HG03097 (cell line): ENCODE measurements around the gene CNOT2.
"Not testable (repeated sequence)": the region's sequence is repeated elsewhere in the genome, so short reads cannot be mapped to it uniquely, and the experiment has no call there.

ENCODE experiments used
- ATAC-seq: cut with Tn5 transposase; IDR thresholded peaks from one replicate; pipeline ENCODE4 v1.9.1; 2021; ENCODE audit not compliant: unreplicated experiment, low FRiP score

The CNOT2 gene

DNA sequence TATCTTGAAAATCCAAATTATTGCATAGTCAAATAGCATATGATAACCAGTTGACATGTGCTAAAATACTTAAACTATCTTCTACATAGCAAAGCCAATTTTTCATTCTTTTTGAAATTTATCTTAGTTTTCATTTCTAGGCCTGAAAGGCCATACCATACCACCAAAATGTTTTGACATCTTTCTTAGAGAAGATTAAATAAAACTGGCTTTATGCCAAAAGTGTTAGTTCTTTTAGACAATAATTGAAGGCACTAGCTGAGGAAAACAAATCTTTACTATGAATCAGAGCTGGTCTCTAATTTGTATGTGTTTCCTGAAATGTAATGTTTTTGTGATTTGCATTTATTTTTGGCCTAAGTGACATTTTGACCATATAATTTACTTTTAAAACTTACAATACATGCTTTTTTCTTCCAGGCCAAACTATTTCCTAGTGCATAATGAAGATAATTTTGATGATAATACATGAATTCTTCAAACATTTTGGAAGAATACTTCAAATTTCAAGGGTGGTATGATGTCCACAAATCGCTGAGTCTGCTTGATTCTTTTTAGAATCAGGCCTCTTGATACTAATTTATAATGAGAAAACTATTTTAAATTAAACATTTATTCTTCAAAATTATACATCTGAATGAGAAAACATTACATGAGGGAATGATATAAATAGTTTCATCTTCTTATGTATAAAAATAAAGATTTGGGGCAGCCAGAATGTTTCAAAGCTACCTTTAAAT lies 116.4 kb downstream of the CNOT2 start:
- no peak for ATAC-seq

GRCh38 chr12:70360218-70360617 lies 117.0 kb downstream of the CNOT2 start:
- no peak for ATAC-seq

- ATAC-seq: no peak
Observed at GRCh38 chr12:70364695-70365397, 121.6 kb downstream of the CNOT2 start.

GRCh38 chr12:70365398-70365647 lies 122.1 kb downstream of the CNOT2 start:
- ATAC-seq: no peak

DNA sequence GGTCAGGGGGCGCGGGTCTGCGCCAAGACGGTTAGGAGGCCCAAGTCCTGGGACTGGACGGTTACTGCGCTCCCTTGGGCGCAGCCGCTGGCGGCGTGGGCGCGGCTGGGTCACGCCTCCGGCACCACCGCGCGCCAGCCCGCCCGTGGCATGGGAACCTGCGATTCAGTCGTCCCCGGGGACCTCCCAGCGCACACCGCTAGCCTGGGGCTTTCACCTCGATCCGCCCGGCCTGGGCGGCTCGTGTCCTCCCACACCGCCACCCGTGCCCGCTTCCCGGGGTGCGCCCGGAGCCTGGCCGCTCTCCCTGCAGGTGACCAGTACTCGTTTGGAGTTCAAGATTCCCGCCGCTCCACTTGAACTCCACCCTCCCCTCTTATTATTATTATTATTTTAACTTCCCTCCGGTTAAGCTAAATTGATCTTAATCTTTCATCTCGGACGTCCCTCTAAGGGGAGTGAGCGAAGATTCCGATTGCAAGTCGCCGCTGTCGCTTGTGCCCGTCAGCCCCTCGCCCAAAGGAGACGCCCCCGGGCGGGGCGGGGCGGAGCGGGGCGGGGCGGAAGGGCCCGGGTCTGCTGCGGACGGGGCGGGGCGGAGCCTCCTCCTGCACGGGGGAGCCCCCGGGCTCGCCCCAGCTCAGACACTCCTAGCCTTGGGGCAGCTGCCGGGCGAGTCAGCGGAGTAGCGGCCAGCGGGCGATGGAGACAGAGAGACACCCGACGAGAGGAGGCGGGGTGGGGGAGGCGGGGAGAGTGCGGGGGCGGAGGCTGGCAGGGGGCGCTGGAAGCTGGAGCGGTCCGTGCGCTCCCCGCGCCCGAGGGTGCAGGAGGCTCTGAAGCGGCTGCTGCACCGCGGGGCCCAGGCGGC lies 122.7 kb downstream of the CNOT2 start, which contains the start of gene KCNMB4:
KCNMB4 (plus strand) TSS at position 643 of the 871 bp plus-strand sequence. CDS start 445 bp downstream, outside the sequence.
- ATAC-seq: peak; percentile 83

- ATAC-seq: peak; percentile 43
Observed at GRCh38 chr12:70366581-70367257, 123.5 kb downstream of the CNOT2 start.

- ATAC-seq: no peak
Observed at GRCh38 chr12:70367258-70368141, 124.3 kb downstream of the CNOT2 start.

GRCh38 chr12:70372881-70373280 lies 129.6 kb downstream of the CNOT2 start:
- ATAC-seq: no peak

DNA sequence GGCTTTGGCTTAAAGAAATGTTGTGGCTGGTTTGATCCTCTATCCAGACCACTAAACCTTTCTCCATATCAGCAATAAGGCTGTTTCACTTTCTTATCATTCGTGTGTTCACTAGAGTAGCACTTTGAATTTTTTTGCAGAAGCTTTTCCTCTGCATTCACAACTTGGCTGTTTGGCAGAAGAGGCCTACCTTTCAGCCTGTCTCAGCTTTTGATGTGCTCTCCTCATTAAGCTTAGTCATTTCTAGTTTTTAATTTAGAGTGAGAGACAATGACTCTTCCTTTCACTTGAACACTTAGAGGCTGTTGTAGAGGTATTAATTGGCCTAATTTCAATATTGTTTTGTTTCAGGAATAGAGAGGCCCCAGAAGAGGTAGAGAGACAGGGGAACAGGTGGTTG lies 136.6 kb downstream of the CNOT2 start:
- ATAC-seq: no peak

DNA sequence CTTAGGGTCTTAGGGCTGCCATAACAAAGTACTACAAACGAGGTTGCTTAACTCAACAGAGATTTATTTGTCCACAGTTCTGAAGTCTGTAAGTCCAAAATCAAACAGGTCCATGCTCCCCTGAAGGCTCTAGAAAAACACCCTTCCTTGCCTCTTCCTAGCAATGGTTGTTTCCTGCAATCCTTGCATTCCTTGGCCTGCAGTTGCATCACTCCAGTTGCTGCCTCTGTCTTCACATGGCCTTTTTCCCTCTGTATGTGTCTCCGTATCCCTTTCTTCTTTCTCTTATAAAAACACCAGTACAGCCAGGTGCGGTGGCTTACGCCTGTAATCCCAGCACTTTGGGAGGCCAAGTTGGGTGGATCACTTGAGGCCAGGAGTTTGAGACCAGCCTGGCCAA lies 140.3 kb downstream of the CNOT2 start:
- no peak for ATAC-seq

DNA sequence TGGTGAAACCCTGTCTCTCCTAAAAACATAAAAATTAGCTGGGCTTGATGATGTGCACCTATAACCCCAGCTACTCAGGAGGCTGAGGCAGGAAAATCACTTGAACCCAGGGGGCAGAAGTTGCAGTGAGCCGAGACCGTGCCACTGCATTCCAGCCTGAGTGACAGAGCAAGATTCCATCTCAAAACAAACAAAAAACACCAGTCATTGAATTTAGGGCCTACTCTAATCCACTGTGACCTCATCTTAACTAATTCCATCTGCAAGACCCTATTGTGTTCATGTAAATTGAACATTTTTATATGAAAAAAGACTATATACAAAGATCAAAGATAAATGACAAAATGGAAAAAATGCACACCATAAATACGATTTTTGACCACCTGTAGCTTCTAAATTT lies 140.7 kb downstream of the CNOT2 start:
- no peak for ATAC-seq

DNA sequence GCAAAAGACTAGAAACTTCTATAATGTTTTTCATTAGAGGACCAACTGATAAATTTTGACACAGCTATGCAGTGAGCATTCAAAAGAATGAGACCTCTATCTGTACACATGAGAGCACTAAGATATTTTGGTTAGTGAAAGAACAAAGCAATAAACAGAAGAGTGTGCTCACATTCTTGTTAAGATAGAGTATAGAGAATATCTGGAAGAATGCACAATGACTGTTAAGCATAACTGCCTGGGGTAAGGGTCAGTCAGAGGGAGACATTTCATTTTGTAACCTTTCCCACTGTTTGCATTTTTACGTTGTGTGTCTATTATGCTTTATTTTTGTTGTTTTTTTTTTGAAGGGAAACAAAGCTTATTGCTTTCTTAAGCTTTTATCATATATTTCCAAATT lies 143.5 kb downstream of the CNOT2 start:
- no peak for ATAC-seq

GRCh38 chr12:70389678-70390077 lies 146.4 kb downstream of the CNOT2 start:
- ATAC-seq: no peak

- ATAC-seq: not testable (repeated sequence)
Observed at GRCh38 chr12:70392631-70393030, 149.4 kb downstream of the CNOT2 start.

DNA sequence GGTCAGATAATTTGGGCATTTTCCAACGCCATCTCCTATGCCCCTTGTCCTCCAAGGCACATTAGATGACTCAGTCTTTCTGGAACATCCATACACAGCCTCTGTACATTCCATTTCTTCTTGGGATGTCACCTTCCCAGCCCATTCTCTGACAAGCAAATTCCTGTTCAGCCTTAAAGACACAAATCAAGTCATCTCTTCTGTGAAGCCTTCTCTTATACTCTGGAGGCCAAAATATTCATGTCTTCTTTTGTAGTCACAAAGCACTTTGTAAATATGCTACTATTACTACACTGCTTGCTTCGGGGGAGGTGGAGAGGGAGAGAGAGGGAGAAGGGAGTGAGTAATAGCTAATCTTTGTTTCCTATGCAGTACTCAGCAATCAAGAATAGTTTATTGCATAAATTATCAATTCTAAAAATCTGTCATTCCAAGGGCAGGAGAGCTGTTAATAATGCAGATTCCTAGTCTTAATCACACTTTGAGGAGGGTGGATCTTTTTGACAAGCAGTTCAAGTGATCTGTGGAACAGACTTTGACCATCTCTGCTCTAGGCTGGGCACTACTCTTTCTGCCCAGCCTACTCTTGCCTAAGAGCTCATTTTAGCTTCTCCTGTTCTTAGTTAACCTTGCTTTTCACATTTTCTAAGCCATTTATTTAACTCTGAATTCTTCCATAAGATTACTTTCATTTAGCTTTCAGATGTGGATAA lies 150.7 kb downstream of the CNOT2 start:
- ATAC-seq: no peak

DNA sequence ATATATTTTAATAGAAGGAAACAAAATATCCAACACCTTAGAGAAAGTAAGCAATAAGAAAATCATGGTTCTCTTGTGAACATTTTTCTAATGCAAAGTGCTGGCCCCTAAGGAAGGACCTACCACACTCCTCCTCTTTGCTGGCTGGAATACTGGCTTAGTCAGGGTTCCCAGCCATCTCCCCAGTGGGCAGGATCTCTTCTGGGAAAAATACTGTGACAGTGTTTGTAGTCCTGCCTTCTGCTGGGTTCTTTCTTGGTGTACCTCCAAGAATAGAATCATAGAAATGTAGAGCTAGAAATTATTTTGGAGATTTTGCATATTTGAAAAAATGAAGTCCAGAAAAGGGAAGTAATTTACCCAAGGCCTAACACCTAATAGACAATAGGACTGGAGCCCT lies 154.8 kb downstream of the CNOT2 start:
- ATAC-seq: no peak

GRCh38 chr12:70398862-70399261 lies 155.6 kb downstream of the CNOT2 start:
- no peak for ATAC-seq

DNA sequence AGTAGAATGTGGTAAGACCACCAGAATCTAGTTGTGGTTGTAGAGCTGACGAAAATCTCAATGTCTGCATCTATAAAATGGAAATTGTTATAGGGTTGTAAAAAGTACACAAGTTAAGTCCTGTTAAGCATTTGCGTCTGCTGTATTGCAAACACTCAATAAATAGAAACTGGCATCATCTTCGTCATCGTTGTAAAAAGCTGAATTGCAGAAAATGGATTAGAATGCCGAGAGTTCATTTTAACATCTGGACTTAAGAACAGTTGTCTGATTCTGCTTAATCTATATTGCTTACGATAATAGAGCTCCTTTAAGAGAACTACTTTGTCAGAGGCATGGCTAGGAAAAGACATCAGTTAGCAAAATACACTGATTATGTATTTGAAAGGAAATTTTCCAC lies 156.1 kb downstream of the CNOT2 start:
- no peak for ATAC-seq

DNA sequence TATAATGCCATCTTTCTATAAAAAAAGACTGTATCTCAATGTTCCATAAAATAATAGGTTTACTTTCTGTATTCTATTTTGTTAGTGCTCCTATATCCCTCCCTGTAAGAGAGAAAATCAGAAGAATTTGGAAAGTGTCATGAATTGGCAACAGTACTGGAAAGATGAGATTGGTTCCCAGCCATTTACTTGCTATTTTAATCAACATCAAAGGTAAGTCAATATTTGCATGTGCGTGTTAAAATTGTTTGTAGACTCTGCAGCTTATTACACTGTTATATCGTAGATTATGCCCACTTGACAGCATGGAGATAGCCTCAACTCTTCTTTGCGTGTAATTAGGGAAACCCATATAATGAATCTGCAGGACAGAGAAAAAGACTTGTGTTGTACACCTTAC lies 156.9 kb downstream of the CNOT2 start:
- ATAC-seq: no peak
